ENCODE results near the gene CDCP2. TPM values are rescaled to one million over a fixed set of nuclear protein-coding genes. Genes with fewer than 3 reads are reported as not detected.

The CDCP2 gene
- total and polyA plus RNA-seq, 3 experiments from 2014 or later: not detected

- no peaks in the 10 kb centered on the region for H3K36me3 Mint-ChIP-seq
- no peaks in the 10 kb centered on the region for H3K9me3 Mint-ChIP-seq
- Histone ChIP-seq H3K27ac (ENCODE audit: low read depth, low read length) (no peak overlapping the region), H3K36me3 (ENCODE audit: insufficient read depth, low read length) (no peaks in the 10 kb centered on the region), H3K4me1 (ENCODE audit: insufficient read depth, low read length) (no peaks in the 10 kb centered on the region), H3K27me3 (ENCODE audit: insufficient read depth, low read length, poor library complexity, severe bottlenecking) (no peaks in the 10 kb centered on the region), H3K4me3 (ENCODE audit: low read length) (no peak overlapping the region), H3K9me3 (ENCODE audit: low read length) (no peaks in the 10 kb centered on the region)
- H3K4me3 Mint-ChIP-seq: no peak overlapping the region
- H3K27me3 Mint-ChIP-seq: peaks cover 0 to 7% of the 10 kb centered on the region in 2 donors
- H3K4me1 Mint-ChIP-seq: no peaks in the 10 kb centered on the region
- CTCF ChIA-PET: interaction anchor here (1.8 kb wide), 1 partner anchor 350 kb away, joined by 4 read pairs; no protein-coding TSS in a partner anchor
- POLR2A ChIA-PET: no interaction called here
- no peak overlapping the region for H3K27ac Mint-ChIP-seq
- no peak for DNase-seq
Measured at GRCh38 chr1:54138994-54139393, 13.8 kb downstream of the CDCP2 start.

GRCh38 chr1:54137534-54138061 is 15.2 kb downstream of the CDCP2 start:
- Histone ChIP-seq H3K4me1 (ENCODE audit: insufficient read depth, low read length) (no peaks in the 10 kb centered on the region), H3K9me3 (ENCODE audit: low read length) (no peaks in the 10 kb centered on the region), H3K27ac (ENCODE audit: low read depth, low read length) (no peak overlapping the region), H3K27me3 (ENCODE audit: insufficient read depth, low read length, poor library complexity, severe bottlenecking) (no peaks in the 10 kb centered on the region), H3K4me3 (ENCODE audit: low read length) (no peak overlapping the region), H3K36me3 (ENCODE audit: insufficient read depth, low read length) (no peaks in the 10 kb centered on the region)
- DNase-seq: no peak
- peaks cover 0 to 7% of the 10 kb centered on the region in 2 donors for H3K27me3 Mint-ChIP-seq
- no peaks in the 10 kb centered on the region for H3K36me3 Mint-ChIP-seq
- no peak overlapping the region for H3K4me3 Mint-ChIP-seq
- H3K4me1 Mint-ChIP-seq: no peaks in the 10 kb centered on the region
- ChIA-PET POLR2A (no interaction called here), CTCF (interaction anchor here (1.8 kb wide), 1 partner anchor 352 kb away, joined by 4 read pairs; no protein-coding TSS in a partner anchor)
- no peaks in the 10 kb centered on the region for H3K9me3 Mint-ChIP-seq
- H3K27ac Mint-ChIP-seq: no peak overlapping the region

GRCh38 chr1:54136963-54137533 is 15.8 kb downstream of the CDCP2 start:
- Histone ChIP-seq H3K27ac (ENCODE audit: low read depth, low read length) (no peak overlapping the region), H3K27me3 (ENCODE audit: insufficient read depth, low read length, poor library complexity, severe bottlenecking) (no peaks in the 10 kb centered on the region), H3K4me3 (ENCODE audit: low read length) (no peak overlapping the region), H3K4me1 (ENCODE audit: insufficient read depth, low read length) (no peaks in the 10 kb centered on the region), H3K36me3 (ENCODE audit: insufficient read depth, low read length) (no peaks in the 10 kb centered on the region), H3K9me3 (ENCODE audit: low read length) (no peaks in the 10 kb centered on the region)
- Mint-ChIP-seq H3K4me1 (no peaks in the 10 kb centered on the region), H3K4me3 (no peak overlapping the region), H3K36me3 (no peaks in the 10 kb centered on the region), H3K27ac (no peak overlapping the region), H3K27me3 (peaks cover 0 to 7% of the 10 kb centered on the region in 2 donors), H3K9me3 (no peaks in the 10 kb centered on the region)
- POLR2A ChIA-PET: no interaction called here
- CTCF ChIA-PET: interaction anchor here (1.1 kb wide), 1 partner anchor 353 kb away, joined by 3 read pairs; no protein-coding TSS in a partner anchor
- DNase-seq: no peak

DNA sequence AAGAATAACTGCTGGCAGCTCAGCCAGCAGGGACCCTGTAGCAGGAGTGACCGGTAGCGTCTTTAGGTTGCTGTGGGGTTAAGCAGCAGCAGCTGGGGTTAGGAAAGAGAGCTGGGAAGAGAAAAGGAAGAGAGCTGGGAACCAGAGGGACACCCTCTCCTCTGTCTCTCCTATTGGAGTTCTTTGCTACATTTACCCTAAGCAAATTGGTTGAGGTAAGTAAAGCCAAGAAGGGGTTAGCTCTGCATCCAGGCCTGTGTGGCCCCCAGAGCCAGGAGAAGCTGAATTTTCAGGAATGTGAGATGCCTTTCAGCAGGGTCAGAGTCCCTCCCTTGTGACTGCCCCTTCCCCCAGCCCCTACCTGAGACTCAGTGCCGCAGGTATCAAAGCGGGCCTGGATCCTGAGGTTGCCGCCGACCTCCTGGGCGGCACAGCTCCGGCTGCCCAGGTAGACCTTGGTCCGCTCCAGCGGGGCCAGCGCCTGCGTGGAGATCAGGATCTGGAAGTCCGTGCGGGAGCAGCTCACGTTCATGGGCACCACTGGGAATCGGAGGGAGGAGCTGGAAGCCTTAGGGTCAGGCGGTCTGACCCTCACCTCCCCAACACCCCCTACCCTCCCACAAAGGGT is 16.4 kb downstream of the CDCP2 start:
- no peaks in the 10 kb centered on the region for H3K4me1 ChIP-seq (ENCODE audit: insufficient read depth, low read length)
- Mint-ChIP-seq H3K4me3 (no peak overlapping the region), H3K4me1 (no peaks in the 10 kb centered on the region), H3K9me3 (no peaks in the 10 kb centered on the region), H3K36me3 (no peaks in the 10 kb centered on the region), H3K27me3 (peaks cover 0 to 7% of the 10 kb centered on the region in 2 donors), H3K27ac (peak overlapping the region in 1 of 8 donors; percentile 12)
- H3K4me3 ChIP-seq (ENCODE audit: low read length): no peak overlapping the region
- ChIA-PET CTCF (interaction anchor here (1.1 kb wide), 1 partner anchor 353 kb away, joined by 3 read pairs; no protein-coding TSS in a partner anchor), POLR2A (no interaction called here)
- H3K27me3 ChIP-seq (ENCODE audit: insufficient read depth, low read length, poor library complexity, severe bottlenecking): no peaks in the 10 kb centered on the region
- DNase-seq: no peak
- no peaks in the 10 kb centered on the region for H3K36me3 ChIP-seq (ENCODE audit: insufficient read depth, low read length)
- H3K27ac ChIP-seq (ENCODE audit: low read depth, low read length): no peak overlapping the region
- no peaks in the 10 kb centered on the region for H3K9me3 ChIP-seq (ENCODE audit: low read length)

DNA sequence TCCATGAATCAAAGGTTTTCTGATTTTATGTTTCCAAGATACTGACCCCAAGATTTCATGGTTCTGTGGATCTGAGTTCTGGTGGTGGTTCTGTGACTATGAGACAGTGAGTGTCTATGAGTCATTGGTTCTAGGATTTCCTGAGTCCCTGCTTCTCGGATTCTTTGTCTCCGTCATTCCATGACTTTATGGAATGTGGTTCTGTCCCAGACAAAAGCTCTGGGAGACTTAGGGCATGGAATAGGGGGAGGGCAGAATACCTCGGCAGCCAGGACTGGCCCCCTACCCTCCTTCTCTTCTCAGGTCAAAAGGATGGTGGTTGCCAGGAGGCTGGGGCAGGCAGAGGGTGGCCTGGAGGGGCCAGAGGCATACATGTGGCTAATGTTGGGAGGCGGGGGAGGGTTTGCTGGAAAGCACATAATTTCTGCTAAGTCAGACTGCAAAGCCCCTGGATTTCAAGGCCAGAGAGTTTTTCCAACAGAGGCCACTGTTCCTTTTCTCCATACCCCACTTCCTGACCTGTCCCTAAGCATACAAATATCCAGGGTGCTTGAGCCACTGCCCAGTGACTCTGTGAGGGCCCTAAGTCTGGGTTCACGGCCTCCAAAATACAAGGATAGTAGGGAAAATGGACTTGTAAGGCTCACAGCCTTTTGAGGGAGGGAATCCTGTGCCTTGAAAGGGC is 17.2 kb downstream of the CDCP2 start:
- no peaks in the 10 kb centered on the region for H3K36me3 ChIP-seq (ENCODE audit: insufficient read depth, low read length)
- H3K4me3 ChIP-seq (ENCODE audit: low read length): no peak overlapping the region
- no peaks in the 10 kb centered on the region for H3K4me1 ChIP-seq (ENCODE audit: insufficient read depth, low read length)
- Mint-ChIP-seq H3K4me1 (no peaks in the 10 kb centered on the region), H3K27ac (peak overlapping the region in 2 of 8 donors; percentile 12 to 26), H3K27me3 (peaks cover 0 to 7% of the 10 kb centered on the region in 2 donors), H3K9me3 (no peaks in the 10 kb centered on the region), H3K36me3 (no peaks in the 10 kb centered on the region), H3K4me3 (no peak overlapping the region)
- ChIA-PET CTCF (interaction anchor here (1.1 kb wide), 1 partner anchor 354 kb away, joined by 3 read pairs; no protein-coding TSS in a partner anchor), POLR2A (no interaction called here)
- no peak for DNase-seq
- H3K27me3 ChIP-seq (ENCODE audit: insufficient read depth, low read length, poor library complexity, severe bottlenecking): no peaks in the 10 kb centered on the region
- H3K9me3 ChIP-seq (ENCODE audit: low read length): no peaks in the 10 kb centered on the region
- H3K27ac ChIP-seq (ENCODE audit: low read depth, low read length): no peak overlapping the region

- Mint-ChIP-seq H3K36me3 (no peaks in the 10 kb centered on the region), H3K9me3 (no peaks in the 10 kb centered on the region), H3K4me3 (no peak overlapping the region), H3K27me3 (peaks cover 0 to 7% of the 10 kb centered on the region in 2 donors), H3K4me1 (no peaks in the 10 kb centered on the region), H3K27ac (peak overlapping the region in 1 of 8 donors; percentile 21)
- Histone ChIP-seq H3K27ac (ENCODE audit: low read depth, low read length) (no peak overlapping the region), H3K4me1 (ENCODE audit: insufficient read depth, low read length) (no peaks in the 10 kb centered on the region), H3K36me3 (ENCODE audit: insufficient read depth, low read length) (no peaks in the 10 kb centered on the region), H3K9me3 (ENCODE audit: low read length) (no peaks in the 10 kb centered on the region), H3K27me3 (ENCODE audit: insufficient read depth, low read length, poor library complexity, severe bottlenecking) (peaks cover 3% of the 10 kb centered on the region), H3K4me3 (ENCODE audit: low read length) (no peak overlapping the region)
- ChIA-PET POLR2A (interaction anchor here (0.7 kb wide), 1 partner anchor 12 kb away, joined by 3 read pairs; no protein-coding TSS in a partner anchor), CTCF (no interaction called here)
- no peak for DNase-seq
Measured at GRCh38 chr1:54134295-54134694, 18.5 kb downstream of the CDCP2 start.

GRCh38 chr1:54132495-54132894 is 20.3 kb downstream of the CDCP2 start:
- Mint-ChIP-seq H3K4me3 (no peak overlapping the region), H3K27ac (no peak overlapping the region), H3K27me3 (peaks cover 0 to 9% of the 10 kb centered on the region in 2 donors), H3K36me3 (no peaks in the 10 kb centered on the region), H3K9me3 (no peaks in the 10 kb centered on the region), H3K4me1 (no peaks in the 10 kb centered on the region)
- Histone ChIP-seq H3K27ac (ENCODE audit: low read depth, low read length) (no peak overlapping the region), H3K4me3 (ENCODE audit: low read length) (no peak overlapping the region), H3K27me3 (ENCODE audit: insufficient read depth, low read length, poor library complexity, severe bottlenecking) (peaks cover 3% of the 10 kb centered on the region), H3K9me3 (ENCODE audit: low read length) (no peaks in the 10 kb centered on the region), H3K36me3 (ENCODE audit: insufficient read depth, low read length) (no peaks in the 10 kb centered on the region), H3K4me1 (ENCODE audit: insufficient read depth, low read length) (no peaks in the 10 kb centered on the region)
- no peak for DNase-seq
- CTCF ChIA-PET: no interaction called here
- POLR2A ChIA-PET: no interaction called here

DNA sequence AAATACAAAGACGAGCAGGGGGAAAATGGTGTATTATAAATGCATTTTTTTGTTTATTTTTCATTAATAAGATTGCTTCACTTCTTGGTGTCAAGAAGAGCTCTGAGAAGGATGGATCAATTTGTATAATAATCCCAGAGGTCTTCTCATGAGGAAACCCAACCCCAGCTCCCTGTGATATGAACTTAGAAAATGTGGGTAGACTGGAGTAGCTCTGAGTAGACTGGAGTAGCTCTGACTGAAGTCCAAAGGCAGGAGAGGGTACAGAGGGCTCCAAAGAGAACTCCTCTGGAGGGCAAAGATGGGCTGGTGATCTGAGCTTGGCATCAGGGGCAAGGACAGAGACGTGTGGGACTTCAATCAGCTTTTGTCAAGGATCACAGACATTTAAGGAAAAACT is 21.4 kb downstream of the CDCP2 start:
- Mint-ChIP-seq H3K9me3 (no peaks in the 10 kb centered on the region), H3K4me1 (no peaks in the 10 kb centered on the region), H3K27me3 (peaks cover 0 to 8% of the 10 kb centered on the region in 2 donors), H3K36me3 (no peaks in the 10 kb centered on the region), H3K27ac (no peak overlapping the region), H3K4me3 (no peak overlapping the region)
- ChIA-PET CTCF (no interaction called here), POLR2A (no interaction called here)
- H3K27ac ChIP-seq (ENCODE audit: low read depth, low read length): no peak overlapping the region
- no peaks in the 10 kb centered on the region for H3K9me3 ChIP-seq (ENCODE audit: low read length)
- no peak overlapping the region for H3K4me3 ChIP-seq (ENCODE audit: low read length)
- no peak for DNase-seq
- peaks cover 3% of the 10 kb centered on the region for H3K27me3 ChIP-seq (ENCODE audit: insufficient read depth, low read length, poor library complexity, severe bottlenecking)
- no peaks in the 10 kb centered on the region for H3K36me3 ChIP-seq (ENCODE audit: insufficient read depth, low read length)
- H3K4me1 ChIP-seq (ENCODE audit: insufficient read depth, low read length): no peaks in the 10 kb centered on the region

All from CD8-positive, alpha-beta memory T cell (primary cell).